GM19372 (cell line): ENCODE measurements around the gene NEU2.
"Not testable (repeated sequence)": the region's sequence is repeated elsewhere in the genome, so short reads cannot be mapped to it uniquely, and the experiment has no call there.

Source experiments
- ATAC-seq: cut with Tn5 transposase; IDR thresholded peaks from one replicate; pipeline ENCODE4 v1.9.1; 2021; ENCODE audit warnings: mild to moderate bottlenecking, low read depth, moderate library complexity; ENCODE audit not compliant: unreplicated experiment

Gene NEU2

GRCh38 chr2:233033672-233034071 lies 1.2 kb downstream of the NEU2 start:
- no peak for ATAC-seq

GRCh38 chr2:233034091-233034882 lies 1.8 kb downstream of the NEU2 start:
- no peak for ATAC-seq

GRCh38 chr2:233035426-233036161 lies 3.1 kb downstream of the NEU2 start:
- ATAC-seq = no peak

GRCh38 chr2:233036162-233036838 lies 3.8 kb downstream of the NEU2 start:
- ATAC-seq = no peak

GRCh38 chr2:233037078-233037477 lies 4.6 kb downstream of the NEU2 start:
- no peak for ATAC-seq

GRCh38 chr2:233039212-233039845 lies 6.9 kb downstream of the NEU2 start:
- no peak for ATAC-seq

- ATAC-seq = no peak
These were observed 7.5 kb downstream of the NEU2 start for GRCh38 chr2:233039846-233040530.

- ATAC-seq = no peak
These were observed 8.1 kb downstream of the NEU2 start for GRCh38 chr2:233040571-233040970.

GRCh38 chr2:233041722-233042323 lies 9.4 kb downstream of the NEU2 start:
- ATAC-seq = no peak

GRCh38 chr2:233042549-233042948 lies 10.1 kb downstream of the NEU2 start:
- ATAC-seq = no peak

- ATAC-seq = no peak
These were observed 12.6 kb downstream of the NEU2 start for GRCh38 chr2:233044974-233045605.

- ATAC-seq = no peak
These were observed 14.7 kb downstream of the NEU2 start for GRCh38 chr2:233047206-233047605.

- no peak for ATAC-seq
These were observed 15.2 kb downstream of the NEU2 start for GRCh38 chr2:233047667-233048066.

- no peak for ATAC-seq
These were observed 16.2 kb downstream of the NEU2 start for GRCh38 chr2:233048569-233049193.

- ATAC-seq = no peak
These were observed 16.8 kb downstream of the NEU2 start for GRCh38 chr2:233049194-233049761.

GRCh38 chr2:233051241-233052149 lies 19.0 kb downstream of the NEU2 start:
- ATAC-seq = no peak

GRCh38 chr2:233052517-233052916 lies 20.0 kb downstream of the NEU2 start:
- ATAC-seq = not testable (repeated sequence)
